HepG2 (cell line): ENCODE data around the gene TAP1. TPM values are rescaled to one million over a fixed set of nuclear protein-coding genes. Genes with fewer than 3 reads are reported as not detected.

ENCODE experiments used
- CCDC6 ChIP-seq: sonication (generic); formaldehyde crosslinking; IDR thresholded peaks from 2 replicates; pipeline ENCODE4 v1.8.1; 2022; ENCODE audit warnings: mild to moderate bottlenecking, missing genetic modification reagents, moderate library complexity
- CEBPZ ChIP-seq: IDR thresholded peaks from 2 replicates; pipeline ENCODE4 v1.6.1; 2012; ENCODE audit warnings: low read length, improper control_type of control experiment
- KDM2A ChIP-seq: sonication (generic); formaldehyde crosslinking; IDR thresholded peaks from 2 replicates; pipeline ENCODE4 v1.4.0; 2020; ENCODE audit warnings: low read depth, missing genetic modification reagents, borderline replicate concordance
- LCORL ChIP-seq, 2 experiments: fragments of 450-650 bp in 1 of 2; sonication (generic) in 1 of 2; formaldehyde crosslinking in 1 of 2; IDR thresholded peaks; 2 replicates each; pipeline versions ENCODE4 v1.5.0 to v1.6.1; 2017 to 2020; ENCODE audit warnings: antibody characterized with exemption in 1 of 2, missing genetic modification reagents in 1 of 2
- NPAS2 ChIP-seq: sonication (generic); formaldehyde crosslinking; IDR thresholded peaks from 2 replicates; pipeline ENCODE4 v1.8.0; 2022; ENCODE audit warnings: mild to moderate bottlenecking, missing genetic modification reagents, borderline replicate concordance
- SOX5 ChIP-seq: IDR thresholded peaks from 2 replicates; pipeline ENCODE4 v1.6.1; 2016; ENCODE audit warnings: borderline replicate concordance
- SP5 ChIP-seq: IDR thresholded peaks from 2 replicates; pipeline ENCODE4 v1.6.1; 2016; ENCODE audit warnings: low read depth, borderline replicate concordance
- TMF1 ChIP-seq: sonication (generic); formaldehyde crosslinking; IDR thresholded peaks from 2 replicates; pipeline ENCODE4 v1.8.1; 2022; ENCODE audit warnings: low read depth, missing genetic modification reagents
- ZNF501 ChIP-seq: sonication (generic); formaldehyde crosslinking; IDR thresholded peaks from 2 replicates; pipeline ENCODE4 v1.5.1; 2020; ENCODE audit warnings: mild to moderate bottlenecking, moderate library complexity, missing genetic modification reagents
- ZNF563 ChIP-seq: sonication (generic); formaldehyde crosslinking; IDR thresholded peaks from 2 replicates; pipeline ENCODE4 v1.8.0; 2022; ENCODE audit warnings: mild to moderate bottlenecking, moderate library complexity, missing genetic modification reagents
- ZNF580 ChIP-seq: IDR thresholded peaks from 2 replicates; pipeline ENCODE4 v1.6.1; 2016; ENCODE audit warnings: low read depth, borderline replicate concordance
- ZNF598 ChIP-seq: sonication (generic); formaldehyde crosslinking; IDR thresholded peaks from 2 replicates; pipeline ENCODE4 v1.5.1; 2020; ENCODE audit warnings: mild to moderate bottlenecking, missing genetic modification reagents, borderline replicate concordance
- polyA plus RNA-seq, 8 experiments: library from polyadenylated mRNA; depleted of rRNA in 3 of 8; stranded (reverse) in 7 of 8; unstranded in 1 of 8; fragments of >200 nt; fragmentation: Illumina TruSeq in 4 of 8; extraction: Trizol in 4 of 8; gene quantifications; 2 replicates each; pipeline versions ENCODE4 v1.2.1 to v1.2.3, GENCODE V29; 2011 to 2016; ENCODE audit warnings: low read depth in 4 of 8, missing spikeins in 1 of 8, mixed read lengths in 1 of 8; ENCODE audit not compliant: insufficient read depth in 1 of 8
- total RNA-seq, 5 experiments: library from RNA; depleted of rRNA; stranded (reverse); fragments of >200 nt; fragmentation: Illumina TruSeq; extraction: Trizol; gene quantifications; 2 replicates each; pipeline ENCODE4 v1.2.3, GENCODE V29; 2016; ENCODE audit warnings: low read depth in 1 of 5
- TF ChIP-seq, protein P1 (sequence below): sonication (generic); formaldehyde crosslinking; IDR thresholded peaks from 2 replicates; pipeline ENCODE4 v1.5.1; 2020; ENCODE audit warnings: missing genetic modification reagents, mild to moderate bottlenecking, borderline replicate concordance
- TF ChIP-seq, protein P2 (sequence below): sonication (generic); formaldehyde crosslinking; IDR thresholded peaks from 2 replicates; pipeline ENCODE4 v1.9.0; 2021; ENCODE audit warnings: mild to moderate bottlenecking, missing genetic modification reagents

The TAP1 gene
- total and polyA plus RNA-seq, 2 of the 13 experiments (the other 11 are each of a cell fraction or from before 2014, with no cell fraction given) = 31.2 to 52.2 TPM

GRCh38 chr6:32894085-32895005 is 40.8 kb upstream of the TAP1 start (continued):
- TF ChIP-seq CEBPZ (no peak), ZNF501 (peak; percentile 83), CCDC6 (CRISPR knock-in tag) (peak; percentile 19; the same call in 1 of the 2 replicates), KDM2A (CRISPR knock-in tag) (peak; percentile 96), LCORL (IDR thresholded peaks at IDR 0.05) (no peak), LCORL (CRISPR knock-in tag; IDR thresholded peaks at IDR 0.05) (0 out of 2 replicates have a peak, but pooled peaks have one; percentile 29), TMF1 (peak; percentile 2; the same call in 1 of the 2 replicates), ZNF580 (peak; percentile 59), ZNF598 (CRISPR knock-in tag) (peak; percentile 99; the same call in 1 of the 2 replicates), SOX5 (CRISPR knock-in tag) (0 out of 2 replicates have a peak, but pooled peaks have one; percentile 22), SP5 (CRISPR knock-in tag) (peak; percentile 64; the same call in 1 of the 2 replicates), NPAS2 (CRISPR knock-in tag) (peak; percentile 10; the same call in 1 of the 2 replicates), ZNF563 (CRISPR knock-in tag) (peak; percentile 70; the same call in 1 of the 2 replicates)
- TF ChIP-seq, protein P1, sequence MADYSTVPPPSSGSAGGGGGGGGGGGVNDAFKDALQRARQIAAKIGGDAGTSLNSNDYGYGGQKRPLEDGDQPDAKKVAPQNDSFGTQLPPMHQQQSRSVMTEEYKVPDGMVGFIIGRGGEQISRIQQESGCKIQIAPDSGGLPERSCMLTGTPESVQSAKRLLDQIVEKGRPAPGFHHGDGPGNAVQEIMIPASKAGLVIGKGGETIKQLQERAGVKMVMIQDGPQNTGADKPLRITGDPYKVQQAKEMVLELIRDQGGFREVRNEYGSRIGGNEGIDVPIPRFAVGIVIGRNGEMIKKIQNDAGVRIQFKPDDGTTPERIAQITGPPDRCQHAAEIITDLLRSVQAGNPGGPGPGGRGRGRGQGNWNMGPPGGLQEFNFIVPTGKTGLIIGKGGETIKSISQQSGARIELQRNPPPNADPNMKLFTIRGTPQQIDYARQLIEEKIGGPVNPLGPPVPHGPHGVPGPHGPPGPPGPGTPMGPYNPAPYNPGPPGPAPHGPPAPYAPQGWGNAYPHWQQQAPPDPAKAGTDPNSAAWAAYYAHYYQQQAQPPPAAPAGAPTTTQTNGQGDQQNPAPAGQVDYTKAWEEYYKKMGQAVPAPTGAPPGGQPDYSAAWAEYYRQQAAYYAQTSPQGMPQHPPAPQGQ = 0 out of 2 replicates have a peak, but pooled peaks have one; percentile 32
- TF ChIP-seq, protein P2, sequence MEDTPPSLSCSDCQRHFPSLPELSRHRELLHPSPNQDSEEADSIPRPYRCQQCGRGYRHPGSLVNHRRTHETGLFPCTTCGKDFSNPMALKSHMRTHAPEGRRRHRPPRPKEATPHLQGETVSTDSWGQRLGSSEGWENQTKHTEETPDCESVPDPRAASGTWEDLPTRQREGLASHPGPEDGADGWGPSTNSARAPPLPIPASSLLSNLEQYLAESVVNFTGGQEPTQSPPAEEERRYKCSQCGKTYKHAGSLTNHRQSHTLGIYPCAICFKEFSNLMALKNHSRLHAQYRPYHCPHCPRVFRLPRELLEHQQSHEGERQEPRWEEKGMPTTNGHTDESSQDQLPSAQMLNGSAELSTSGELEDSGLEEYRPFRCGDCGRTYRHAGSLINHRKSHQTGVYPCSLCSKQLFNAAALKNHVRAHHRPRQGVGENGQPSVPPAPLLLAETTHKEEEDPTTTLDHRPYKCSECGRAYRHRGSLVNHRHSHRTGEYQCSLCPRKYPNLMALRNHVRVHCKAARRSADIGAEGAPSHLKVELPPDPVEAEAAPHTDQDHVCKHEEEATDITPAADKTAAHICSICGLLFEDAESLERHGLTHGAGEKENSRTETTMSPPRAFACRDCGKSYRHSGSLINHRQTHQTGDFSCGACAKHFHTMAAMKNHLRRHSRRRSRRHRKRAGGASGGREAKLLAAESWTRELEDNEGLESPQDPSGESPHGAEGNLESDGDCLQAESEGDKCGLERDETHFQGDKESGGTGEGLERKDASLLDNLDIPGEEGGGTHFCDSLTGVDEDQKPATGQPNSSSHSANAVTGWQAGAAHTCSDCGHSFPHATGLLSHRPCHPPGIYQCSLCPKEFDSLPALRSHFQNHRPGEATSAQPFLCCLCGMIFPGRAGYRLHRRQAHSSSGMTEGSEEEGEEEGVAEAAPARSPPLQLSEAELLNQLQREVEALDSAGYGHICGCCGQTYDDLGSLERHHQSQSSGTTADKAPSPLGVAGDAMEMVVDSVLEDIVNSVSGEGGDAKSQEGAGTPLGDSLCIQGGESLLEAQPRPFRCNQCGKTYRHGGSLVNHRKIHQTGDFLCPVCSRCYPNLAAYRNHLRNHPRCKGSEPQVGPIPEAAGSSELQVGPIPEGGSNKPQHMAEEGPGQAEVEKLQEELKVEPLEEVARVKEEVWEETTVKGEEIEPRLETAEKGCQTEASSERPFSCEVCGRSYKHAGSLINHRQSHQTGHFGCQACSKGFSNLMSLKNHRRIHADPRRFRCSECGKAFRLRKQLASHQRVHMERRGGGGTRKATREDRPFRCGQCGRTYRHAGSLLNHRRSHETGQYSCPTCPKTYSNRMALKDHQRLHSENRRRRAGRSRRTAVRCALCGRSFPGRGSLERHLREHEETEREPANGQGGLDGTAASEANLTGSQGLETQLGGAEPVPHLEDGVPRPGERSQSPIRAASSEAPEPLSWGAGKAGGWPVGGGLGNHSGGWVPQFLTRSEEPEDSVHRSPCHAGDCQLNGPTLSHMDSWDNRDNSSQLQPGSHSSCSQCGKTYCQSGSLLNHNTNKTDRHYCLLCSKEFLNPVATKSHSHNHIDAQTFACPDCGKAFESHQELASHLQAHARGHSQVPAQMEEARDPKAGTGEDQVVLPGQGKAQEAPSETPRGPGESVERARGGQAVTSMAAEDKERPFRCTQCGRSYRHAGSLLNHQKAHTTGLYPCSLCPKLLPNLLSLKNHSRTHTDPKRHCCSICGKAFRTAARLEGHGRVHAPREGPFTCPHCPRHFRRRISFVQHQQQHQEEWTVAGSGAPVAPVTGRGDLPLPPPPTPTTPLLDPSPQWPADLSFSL (CRISPR knock-in tag) = no peak
